ENCODE data around the gene PLK2. TPM values are rescaled to one million over a fixed set of nuclear protein-coding genes. Genes with fewer than 3 reads are reported as not detected.

Gene PLK2
- total RNA-seq, 1 donor from 2014 or later: 53.4 TPM

GRCh38 chr5:58490402-58491050, 30.6 kb upstream of the PLK2 start:
- peaks cover 3% of the 10 kb centered on the region for H3K4me1 Mint-ChIP-seq (ENCODE audit: low read depth)
- DNase-seq (ENCODE audit: low spot score, unreplicated experiment): no peak
- no peak overlapping the region for H3K27ac Mint-ChIP-seq
- no peaks in the 10 kb centered on the region for H3K9me3 Mint-ChIP-seq (ENCODE audit: low read depth)
- H3K36me3 Mint-ChIP-seq (ENCODE audit: insufficient read depth): no peaks in the 10 kb centered on the region
- TF ChIP-seq, protein P1, sequence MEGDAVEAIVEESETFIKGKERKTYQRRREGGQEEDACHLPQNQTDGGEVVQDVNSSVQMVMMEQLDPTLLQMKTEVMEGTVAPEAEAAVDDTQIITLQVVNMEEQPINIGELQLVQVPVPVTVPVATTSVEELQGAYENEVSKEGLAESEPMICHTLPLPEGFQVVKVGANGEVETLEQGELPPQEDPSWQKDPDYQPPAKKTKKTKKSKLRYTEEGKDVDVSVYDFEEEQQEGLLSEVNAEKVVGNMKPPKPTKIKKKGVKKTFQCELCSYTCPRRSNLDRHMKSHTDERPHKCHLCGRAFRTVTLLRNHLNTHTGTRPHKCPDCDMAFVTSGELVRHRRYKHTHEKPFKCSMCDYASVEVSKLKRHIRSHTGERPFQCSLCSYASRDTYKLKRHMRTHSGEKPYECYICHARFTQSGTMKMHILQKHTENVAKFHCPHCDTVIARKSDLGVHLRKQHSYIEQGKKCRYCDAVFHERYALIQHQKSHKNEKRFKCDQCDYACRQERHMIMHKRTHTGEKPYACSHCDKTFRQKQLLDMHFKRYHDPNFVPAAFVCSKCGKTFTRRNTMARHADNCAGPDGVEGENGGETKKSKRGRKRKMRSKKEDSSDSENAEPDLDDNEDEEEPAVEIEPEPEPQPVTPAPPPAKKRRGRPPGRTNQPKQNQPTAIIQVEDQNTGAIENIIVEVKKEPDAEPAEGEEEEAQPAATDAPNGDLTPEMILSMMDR (IDR thresholded peaks at IDR 0.05; ENCODE audit: unreplicated experiment): no peak
- no peak overlapping the region for H3K4me3 Mint-ChIP-seq (ENCODE audit: low read depth)
- H3K27me3 Mint-ChIP-seq: no peaks in the 10 kb centered on the region

DNA sequence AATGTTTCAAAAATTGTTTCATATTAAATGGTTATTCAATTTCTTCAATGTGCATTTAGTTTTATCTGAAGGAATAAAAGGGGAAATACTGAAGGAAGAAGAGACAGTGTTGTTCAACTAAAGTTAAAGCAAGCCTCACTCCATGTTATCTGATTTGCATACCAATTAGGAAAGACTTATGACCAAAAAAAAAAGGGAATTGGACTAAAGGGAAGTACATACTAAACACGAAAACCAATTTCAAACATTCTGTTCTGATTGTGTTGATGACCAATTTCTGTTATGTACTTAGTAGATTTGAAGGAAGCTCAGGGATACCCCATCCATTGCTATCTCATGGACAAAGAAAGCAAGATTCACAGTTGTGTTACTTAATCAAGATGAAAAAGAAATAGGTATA, 26.4 kb upstream of the PLK2 start:
- DNase-seq (ENCODE audit: low spot score, unreplicated experiment): no peak

GRCh38 chr5:58484505-58484904, 24.6 kb upstream of the PLK2 start:
- Mint-ChIP-seq H3K36me3 (ENCODE audit: insufficient read depth) (no peaks in the 10 kb centered on the region), H3K27me3 (no peaks in the 10 kb centered on the region), H3K4me1 (ENCODE audit: low read depth) (peaks cover 3% of the 10 kb centered on the region), H3K9me3 (ENCODE audit: low read depth) (no peaks in the 10 kb centered on the region), H3K27ac (no peak overlapping the region), H3K4me3 (ENCODE audit: low read depth) (no peak overlapping the region)
- TF ChIP-seq, protein P1 (IDR thresholded peaks at IDR 0.05; ENCODE audit: unreplicated experiment): no peak
- DNase-seq (ENCODE audit: low spot score, unreplicated experiment): no peak

More for the DNA sequence above, 26.4 kb upstream of the PLK2 start:
- Mint-ChIP-seq H3K36me3 (ENCODE audit: insufficient read depth) (no peaks in the 10 kb centered on the region), H3K27ac (no peak overlapping the region), H3K27me3 (no peaks in the 10 kb centered on the region), H3K4me3 (ENCODE audit: low read depth) (no peak overlapping the region), H3K4me1 (ENCODE audit: low read depth) (peaks cover 4% of the 10 kb centered on the region), H3K9me3 (ENCODE audit: low read depth) (no peaks in the 10 kb centered on the region)
- TF ChIP-seq, protein P1 (IDR thresholded peaks at IDR 0.05; ENCODE audit: unreplicated experiment): no peak

DNA sequence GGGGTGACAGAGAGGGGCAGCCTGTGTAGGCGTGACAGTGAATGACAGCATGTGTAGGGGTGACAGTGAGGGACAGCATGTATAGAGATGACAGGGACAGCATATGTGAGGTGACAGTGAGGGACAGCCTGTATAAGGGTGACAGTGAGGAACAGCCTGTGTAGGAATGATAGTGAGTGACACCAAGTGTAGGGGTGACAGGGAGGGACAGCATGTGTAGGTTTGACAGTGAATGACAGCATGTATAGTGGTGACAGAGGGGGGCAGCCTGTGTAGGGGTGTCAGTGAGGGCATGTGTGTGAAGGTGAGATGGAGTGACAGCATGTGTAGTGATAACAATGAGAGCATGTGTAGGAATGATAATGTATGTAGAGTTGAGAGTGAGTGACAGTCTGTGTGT, 22.6 kb upstream of the PLK2 start:
- TF ChIP-seq, protein P1 (IDR thresholded peaks at IDR 0.05; ENCODE audit: unreplicated experiment): no peak
- Mint-ChIP-seq H3K9me3 (ENCODE audit: low read depth) (no peaks in the 10 kb centered on the region), H3K27ac (no peak overlapping the region), H3K4me1 (ENCODE audit: low read depth) (peaks cover 8% of the 10 kb centered on the region), H3K27me3 (no peaks in the 10 kb centered on the region), H3K36me3 (ENCODE audit: insufficient read depth) (no peaks in the 10 kb centered on the region), H3K4me3 (ENCODE audit: low read depth) (no peak overlapping the region)
- no peak for DNase-seq (ENCODE audit: low spot score, unreplicated experiment)

DNA sequence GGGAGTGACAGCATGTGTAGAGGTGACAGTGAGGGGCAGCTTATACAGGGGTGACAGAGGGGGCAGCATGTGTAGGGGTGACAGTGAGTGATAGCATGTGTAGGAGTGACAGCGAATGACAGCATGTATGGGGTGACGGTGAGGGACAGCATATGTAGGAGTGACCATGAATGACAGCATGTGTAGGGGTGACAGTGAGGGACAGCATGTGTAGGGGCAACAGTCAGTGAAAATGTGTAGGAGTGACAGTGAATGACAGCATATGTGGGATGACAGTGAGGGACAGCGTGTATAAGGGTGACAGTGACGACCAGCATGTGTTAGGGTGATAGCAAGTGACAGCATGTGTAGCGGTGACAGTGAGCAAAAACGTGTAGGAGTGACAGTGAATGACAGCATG, 21.9 kb upstream of the PLK2 start:
- H3K9me3 Mint-ChIP-seq (ENCODE audit: low read depth): no peaks in the 10 kb centered on the region
- no peaks in the 10 kb centered on the region for H3K36me3 Mint-ChIP-seq (ENCODE audit: insufficient read depth)
- TF ChIP-seq, protein P1 (IDR thresholded peaks at IDR 0.05; ENCODE audit: unreplicated experiment): no peak
- H3K27ac Mint-ChIP-seq: no peak overlapping the region
- H3K4me1 Mint-ChIP-seq (ENCODE audit: low read depth): peaks cover 8% of the 10 kb centered on the region
- H3K27me3 Mint-ChIP-seq: no peaks in the 10 kb centered on the region
- no peak overlapping the region for H3K4me3 Mint-ChIP-seq (ENCODE audit: low read depth)
- no peak for DNase-seq (ENCODE audit: low spot score, unreplicated experiment)

Measured in progenitor cell of endocrine pancreas (in vitro differentiated cells).